K562 (cell line): ENCODE measurements around the gene ATG4D. TPM values are rescaled to one million over a fixed set of nuclear protein-coding genes. Genes with fewer than 3 reads are reported as not detected.
A peak's percentile ranks its signal among the peaks of the same experiment; 100 is the strongest.

Experiments
- ATAC-seq: fragments of 200-7000 bp; cut with Tn5 transposase; 3 replicates; pipeline ENCODE4 v1.9.1; 2020; ENCODE audit warnings: moderate library complexity
- BruUV-seq: library from RNA; stranded (reverse); fragments of 400-500 nt; replicated peaks from 2 replicates; lab custom pipeline; 2021; lab: Mats Ljungman, UMichigan
- CTCF ChIA-PET: fragments of 300-600 bp; formaldehyde crosslinking; extraction: SDS; loops from one replicate; lab custom pipeline; 2021; ENCODE audit warnings: low intra/inter-chr PET ratio; lab: Yijun Ruan, JAX
- POLR2A ChIA-PET: fragments of 300-600, 350-650 bp; sonication (Branson Sonifier 250); formaldehyde crosslinking; extraction: SDS; loops from one replicate; lab custom pipeline; 2021; ENCODE audit warnings: antibody characterized with exemption, inconsistent platforms; lab: Yijun Ruan, JAX
- DNase-seq, 4 experiments: peaks; one replicate each; pipeline versions ENCODE4 v3.0.0 to v3.0.0-alpha.2; 2011 to 2018; ENCODE audit warnings: low spot score in 3 of 4, mixed read lengths in 3 of 4; ENCODE audit errors: extremely low read depth in 1 of 4
- FAIRE-seq: peaks from 2 replicates; lab custom pipeline; 2011; peaks lifted over from hg19 to GRCh38; lab: Jason Lieb, UNC
- H2AFZ ChIP-seq: 2 replicates; pipeline ENCODE4 v1.6.0; 2011; ENCODE audit warnings: low read depth, low read length, control low read depth, inconsistent platforms
- H3K27ac ChIP-seq: fragments of 200-600 bp; 3 replicates; pipeline ENCODE4 v1.8.0; 2011; ENCODE audit warnings: low read depth, mild to moderate bottlenecking, control low read depth, inconsistent platforms, low read length, moderate library complexity, mixed read lengths; ENCODE audit errors: extremely low read depth
- H3K27me3 ChIP-seq, 2 experiments: fragments of 300-600 bp in 1 of 2; 2 replicates in 1 of 2; 3 replicates in 1 of 2; pipeline versions ENCODE4 v1.6.0 to v1.8.0; 2011; ENCODE audit warnings: inconsistent platforms in 2 of 2, low read length in 2 of 2, mild to moderate bottlenecking in 1 of 2, mixed read lengths in 1 of 2, moderate library complexity in 1 of 2; ENCODE audit not compliant: control insufficient read depth in 2 of 2, insufficient read depth in 2 of 2
- H3K36me3 ChIP-seq: fragments of 300-600 bp; 3 replicates; pipeline ENCODE4 v1.8.0; 2011; ENCODE audit warnings: mild to moderate bottlenecking, low read length, inconsistent platforms; ENCODE audit not compliant: control insufficient read depth, insufficient read depth
- H3K4me1 ChIP-seq, 2 experiments: fragments of 200-600 bp in 1 of 2; replicated peaks in 1 of 2; 2 replicates in 1 of 2; 3 replicates in 1 of 2; pipeline versions ENCODE4 v1.5.1 to v1.8.0; 2011; ENCODE audit warnings: inconsistent platforms in 2 of 2, low read length in 2 of 2, mild to moderate bottlenecking in 1 of 2, mixed read lengths in 1 of 2, moderate library complexity in 1 of 2; ENCODE audit not compliant: control insufficient read depth in 2 of 2, insufficient read depth in 2 of 2
- H3K4me2 ChIP-seq: 2 replicates; pipeline ENCODE4 v1.6.1; 2011; ENCODE audit warnings: low read length, control low read depth, inconsistent platforms, mixed read lengths; ENCODE audit not compliant: insufficient read depth
- H3K4me3 ChIP-seq: fragments of 200-600 bp; sonication (generic), shearing (Covaris generic); 2 replicates; pipeline ENCODE4 v1.5.1; 2016; ENCODE audit warnings: control low read depth, inconsistent platforms
- H3K79me2 ChIP-seq: fragments of 200-600 bp; 3 replicates; pipeline ENCODE4 v1.8.0; 2011; ENCODE audit warnings: low read length, inconsistent platforms; ENCODE audit not compliant: control insufficient read depth, insufficient read depth
- H3K9ac ChIP-seq, 2 experiments: 2 replicates each; pipeline versions ENCODE4 v1.6.0 to v1.6.1; 2011; ENCODE audit warnings: low read depth in 2 of 2, low read length in 2 of 2, control low read depth in 1 of 2, inconsistent platforms in 1 of 2, mild to moderate bottlenecking in 1 of 2, mixed read lengths in 1 of 2; ENCODE audit not compliant: insufficient read depth in 1 of 2
- H3K9me1 ChIP-seq: one replicate; pipeline ENCODE4 v1.6.0; 2011; ENCODE audit warnings: inconsistent platforms, mild to moderate bottlenecking, low read length, moderate library complexity; ENCODE audit not compliant: control insufficient read depth, insufficient read depth
- H3K9me3 ChIP-seq: replicated peaks from 2 replicates; pipeline ENCODE4 v1.5.1; 2011; ENCODE audit warnings: low read depth, low read length, inconsistent platforms; ENCODE audit not compliant: control insufficient read depth, insufficient read depth
- H4K20me1 ChIP-seq: replicated peaks from 2 replicates; pipeline ENCODE4 v1.6.1; 2011; ENCODE audit warnings: low read length, inconsistent platforms, mixed read lengths; ENCODE audit not compliant: control insufficient read depth, insufficient read depth
- HDAC1 ChIP-seq, 2 experiments: fragments of 450-650 bp; IDR thresholded peaks; 2 replicates each; pipeline ENCODE4 v1.6.1; 2016 to 2017; ENCODE audit warnings: inconsistent platforms in 1 of 2, mild to moderate bottlenecking in 1 of 2, moderate library complexity in 1 of 2
- NR1H2 ChIP-seq: sonication (generic); formaldehyde crosslinking; IDR thresholded peaks from 2 replicates; pipeline ENCODE4 v1.4.0; 2020; ENCODE audit warnings: mild to moderate bottlenecking, missing genetic modification reagents
- PML ChIP-seq: IDR thresholded peaks from 2 replicates; pipeline ENCODE4 v1.6.1; 2012; ENCODE audit warnings: low read length, inconsistent platforms
- SIN3B ChIP-seq: fragments of 450-650 bp; IDR thresholded peaks from 2 replicates; pipeline ENCODE4 v1.6.1; 2017; ENCODE audit warnings: low read depth, mild to moderate bottlenecking, moderate library complexity
- SOX6 ChIP-seq: fragments of 450-650 bp; IDR thresholded peaks from 2 replicates; pipeline ENCODE4 v1.6.1; 2014; ENCODE audit warnings: mild to moderate bottlenecking
- TRIM28 ChIP-seq: fragments of 450-650 bp; IDR thresholded peaks from 2 replicates; pipeline ENCODE4 v1.6.1; 2017
- TSC22D4 ChIP-seq: fragments of 450-650 bp; IDR thresholded peaks from 2 replicates; pipeline ENCODE4 v1.6.1; 2016; ENCODE audit warnings: missing genetic modification characterization, missing biosample characterization, control low read depth
- U2AF2 ChIP-seq: fragments of 200-400 bp; formaldehyde crosslinking; optimal IDR thresholded peaks from 2 replicates; pipeline ENCODE3; 2017; ENCODE audit warnings: low read depth, mild to moderate bottlenecking, low read length
- ZNF12 ChIP-seq: sonication (generic); formaldehyde crosslinking; IDR thresholded peaks from 2 replicates; pipeline ENCODE4 v1.4.0; 2020; ENCODE audit warnings: mild to moderate bottlenecking, missing genetic modification reagents
- ZNF551 ChIP-seq: fragments of 250-450 bp; sonication (Bioruptor Pico); IDR thresholded peaks from 2 replicates; pipeline ENCODE4 v1.5.0; 2021; ENCODE audit warnings: mild to moderate bottlenecking, moderate library complexity
- ZNF668 ChIP-seq: fragments of 250-450 bp; sonication (Bioruptor Pico); IDR thresholded peaks from 2 replicates; pipeline ENCODE4 v1.8.0; 2022; ENCODE audit warnings: mild to moderate bottlenecking, inconsistent platforms
- WGBS: fragments of 100-300 bp; shearing (Covaris generic); methylation state at CpG from one replicate; pipeline ENCODE4 v1.1.6; 2016; ENCODE audit warnings: low coverage, mixed read lengths; ENCODE audit not compliant: insufficient coverage; ENCODE audit errors: missing lambda C conversion rate; 5-methylcytosine and 5-hydroxymethylcytosine counted together
- in situ Hi-C: fragments of 300-500 bp; cut with MboI; formaldehyde crosslinking; loops from 4 replicates; pipeline ENCODE4 v1.15.0; 2018; ENCODE audit warnings: inconsistent platforms, mixed read lengths
- intact Hi-C: fragments of 100-400 bp; cut with micrococcal nuclease; formaldehyde crosslinking; loops from 2 replicates; pipeline ENCODE4 v1.14.2; 2022
- polyA plus RNA-seq, 8 experiments: library from polyadenylated mRNA; depleted of rRNA in 4 of 8; stranded (reverse) in 5 of 8; unstranded in 3 of 8; fragments of >200 nt; fragmentation: Nextera tagmentation in 2 of 8; fragmentation: Illumina TruSeq in 1 of 8; extraction: Ambion mirVana in 2 of 8; extraction: Trizol in 1 of 8; gene quantifications; 2 replicates each; pipeline versions ENCODE4 v1.2.1 to v1.2.3, GENCODE V29; 2011 to 2014; ENCODE audit warnings: inconsistent platforms in 1 of 8, missing spikeins in 1 of 8
- total RNA-seq, 7 experiments: library from RNA; depleted of rRNA in 6 of 7; stranded (reverse); fragments of >200 nt in 6 of 7; fragmentation: Illumina TruSeq in 2 of 7; extraction: Trizol in 2 of 7; gene quantifications; 2 replicates each; pipeline versions ENCODE4 v1.2.1 to v1.2.3, GENCODE V29; 2011 to 2021; ENCODE audit warnings: low replicate concordance in 1 of 7
- TF ChIP-seq, protein P1 (sequence below): sonication (generic); formaldehyde crosslinking; IDR thresholded peaks from 2 replicates; pipeline ENCODE4 v1.8.0; 2022; ENCODE audit warnings: missing genetic modification reagents, mild to moderate bottlenecking, moderate library complexity, borderline replicate concordance
- TF ChIP-seq, protein P2 (sequence below): sonication (generic); formaldehyde crosslinking; IDR thresholded peaks from 2 replicates; pipeline ENCODE4 v1.8.1; 2023; ENCODE audit warnings: mild to moderate bottlenecking, missing genetic modification reagents, moderate library complexity
- TF ChIP-seq, protein P3 (sequence below), 2 experiments: fragments of 200-800 bp in 1 of 2; sonication (Bioruptor generic) in 1 of 2; sonication (generic) in 1 of 2; formaldehyde crosslinking in 1 of 2; IDR thresholded peaks in 1 of 2; conservative IDR thresholded peaks in 1 of 2; 2 replicates each; pipeline versions ENCODE4 v1.5.0 to v1.6.1; 2016 to 2020; ENCODE audit warnings: missing compliant biosample characterization in 1 of 2, missing genetic modification characterization in 1 of 2, missing genetic modification reagents in 1 of 2
- TF ChIP-seq, protein P4 (sequence below): fragments of 450-650 bp; IDR thresholded peaks from 2 replicates; pipeline ENCODE4 v1.6.1; 2017; ENCODE audit warnings: antibody characterized with exemption
- TF ChIP-seq, protein P5 (sequence below): fragments of 250-450 bp; sonication (Bioruptor Pico); IDR thresholded peaks from 2 replicates; pipeline ENCODE4 v1.4.0; 2020; ENCODE audit warnings: mild to moderate bottlenecking

Gene ATG4D
- total and polyA plus RNA-seq, 9 of the 15 experiments (the other 6 are each of a cell fraction or from before 2014, with no cell fraction given): 0.51 to 66.1 (median 22.9) TPM

DNA sequence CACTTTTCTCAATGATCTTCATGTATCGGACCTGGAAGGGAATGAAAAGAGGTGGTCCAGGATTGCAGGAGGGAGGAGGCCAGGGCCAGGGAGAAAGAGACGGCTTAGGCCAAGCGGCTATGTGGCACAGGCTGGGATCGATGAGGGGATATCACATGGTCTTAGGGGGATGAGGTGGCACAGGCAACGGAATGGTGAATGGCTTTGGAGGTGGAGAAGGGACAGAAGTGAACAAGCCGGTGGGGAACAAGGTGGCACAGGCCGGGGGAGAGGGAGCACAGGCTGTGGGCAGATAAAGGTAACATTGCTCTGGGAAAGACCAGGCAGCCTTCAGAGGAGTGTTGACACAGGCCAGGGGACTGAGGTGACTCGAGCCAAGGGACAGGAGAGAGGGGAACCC is 30.8 kb downstream of the ATG4D start:
- ChIA-PET CTCF (no interaction called here), POLR2A (interaction anchor here (1.0 kb wide), 1 partner anchor 69 kb away, joined by 3 read pairs; no protein-coding TSS in a partner anchor)
- no peak overlapping the region for H3K4me3 ChIP-seq
- no peaks in the 10 kb centered on the region for H3K79me2 ChIP-seq
- no peaks in the 10 kb centered on the region for H3K9me3 ChIP-seq
- no peak overlapping the region for H3K27ac ChIP-seq
- H3K9ac ChIP-seq: peak overlapping the region in 1 of 2 experiments; percentile 26; a peak in 1 of 4 replicates
- intact Hi-C loops: loop anchor here (5.0 kb wide), 1 partner anchor 172 kb away; the partner anchor contains the start of gene CDC37
- no peak for ATAC-seq
- peaks cover 10 to 24% of the 10 kb centered on the region in 2 experiments; a peak in 4 of 5 replicates for H3K4me1 ChIP-seq
- no TSS peak for BruUV-seq
- 75% methylated on average over 8 of the region's 8 CpGs for WGBS
- H3K27me3 ChIP-seq: no peaks in the 10 kb centered on the region
- no peak for FAIRE-seq
- no peak overlapping the region for H2AFZ ChIP-seq
- in situ Hi-C loops: loop anchor here (5.0 kb wide), 1 partner anchor 167 kb away; no protein-coding TSS in a partner anchor
- H3K9me1 ChIP-seq: no peaks in the 10 kb centered on the region
- DNase-seq: no peak
- no peaks in the 10 kb centered on the region for H4K20me1 ChIP-seq
- no peak overlapping the region for H3K4me2 ChIP-seq
- no peaks in the 10 kb centered on the region for H3K36me3 ChIP-seq
- TF ChIP-seq U2AF2: no peak
- no peak for TF ChIP-seq SOX6
- TF ChIP-seq TRIM28: no peak
- no peak for TF ChIP-seq HDAC1 (IDR thresholded peaks at IDR 0.05)
- TF ChIP-seq, protein P1, sequence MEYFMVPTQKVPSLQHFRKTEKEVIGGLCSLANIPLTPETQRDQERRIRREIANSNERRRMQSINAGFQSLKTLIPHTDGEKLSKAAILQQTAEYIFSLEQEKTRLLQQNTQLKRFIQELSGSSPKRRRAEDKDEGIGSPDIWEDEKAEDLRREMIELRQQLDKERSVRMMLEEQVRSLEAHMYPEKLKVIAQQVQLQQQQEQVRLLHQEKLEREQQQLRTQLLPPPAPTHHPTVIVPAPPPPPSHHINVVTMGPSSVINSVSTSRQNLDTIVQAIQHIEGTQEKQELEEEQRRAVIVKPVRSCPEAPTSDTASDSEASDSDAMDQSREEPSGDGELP (CRISPR knock-in tag): no peak
- TF ChIP-seq, protein P2, sequence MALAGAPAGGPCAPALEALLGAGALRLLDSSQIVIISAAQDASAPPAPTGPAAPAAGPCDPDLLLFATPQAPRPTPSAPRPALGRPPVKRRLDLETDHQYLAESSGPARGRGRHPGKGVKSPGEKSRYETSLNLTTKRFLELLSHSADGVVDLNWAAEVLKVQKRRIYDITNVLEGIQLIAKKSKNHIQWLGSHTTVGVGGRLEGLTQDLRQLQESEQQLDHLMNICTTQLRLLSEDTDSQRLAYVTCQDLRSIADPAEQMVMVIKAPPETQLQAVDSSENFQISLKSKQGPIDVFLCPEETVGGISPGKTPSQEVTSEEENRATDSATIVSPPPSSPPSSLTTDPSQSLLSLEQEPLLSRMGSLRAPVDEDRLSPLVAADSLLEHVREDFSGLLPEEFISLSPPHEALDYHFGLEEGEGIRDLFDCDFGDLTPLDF (CRISPR knock-in tag): no peak
- TF ChIP-seq TSC22D4 (tag): no peak
- no peak for TF ChIP-seq NR1H2 (CRISPR knock-in tag)
- TF ChIP-seq, protein P3, sequence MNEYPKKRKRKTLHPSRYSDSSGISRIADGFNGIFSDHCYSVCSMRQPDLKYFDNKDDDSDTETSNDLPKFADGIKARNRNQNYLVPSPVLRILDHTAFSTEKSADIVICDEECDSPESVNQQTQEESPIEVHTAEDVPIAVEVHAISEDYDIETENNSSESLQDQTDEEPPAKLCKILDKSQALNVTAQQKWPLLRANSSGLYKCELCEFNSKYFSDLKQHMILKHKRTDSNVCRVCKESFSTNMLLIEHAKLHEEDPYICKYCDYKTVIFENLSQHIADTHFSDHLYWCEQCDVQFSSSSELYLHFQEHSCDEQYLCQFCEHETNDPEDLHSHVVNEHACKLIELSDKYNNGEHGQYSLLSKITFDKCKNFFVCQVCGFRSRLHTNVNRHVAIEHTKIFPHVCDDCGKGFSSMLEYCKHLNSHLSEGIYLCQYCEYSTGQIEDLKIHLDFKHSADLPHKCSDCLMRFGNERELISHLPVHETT (CRISPR knock-in tag; conservative IDR thresholded peaks at IDR 0.05 in 1 of 2, IDR thresholded peaks at IDR 0.05 in 1 of 2): no peak
- no peak for TF ChIP-seq PML
- TF ChIP-seq SIN3B: no peak
- no peak for TF ChIP-seq ZNF668 (CRISPR knock-in tag)
- no peak for TF ChIP-seq ZNF12
- TF ChIP-seq, protein P4, sequence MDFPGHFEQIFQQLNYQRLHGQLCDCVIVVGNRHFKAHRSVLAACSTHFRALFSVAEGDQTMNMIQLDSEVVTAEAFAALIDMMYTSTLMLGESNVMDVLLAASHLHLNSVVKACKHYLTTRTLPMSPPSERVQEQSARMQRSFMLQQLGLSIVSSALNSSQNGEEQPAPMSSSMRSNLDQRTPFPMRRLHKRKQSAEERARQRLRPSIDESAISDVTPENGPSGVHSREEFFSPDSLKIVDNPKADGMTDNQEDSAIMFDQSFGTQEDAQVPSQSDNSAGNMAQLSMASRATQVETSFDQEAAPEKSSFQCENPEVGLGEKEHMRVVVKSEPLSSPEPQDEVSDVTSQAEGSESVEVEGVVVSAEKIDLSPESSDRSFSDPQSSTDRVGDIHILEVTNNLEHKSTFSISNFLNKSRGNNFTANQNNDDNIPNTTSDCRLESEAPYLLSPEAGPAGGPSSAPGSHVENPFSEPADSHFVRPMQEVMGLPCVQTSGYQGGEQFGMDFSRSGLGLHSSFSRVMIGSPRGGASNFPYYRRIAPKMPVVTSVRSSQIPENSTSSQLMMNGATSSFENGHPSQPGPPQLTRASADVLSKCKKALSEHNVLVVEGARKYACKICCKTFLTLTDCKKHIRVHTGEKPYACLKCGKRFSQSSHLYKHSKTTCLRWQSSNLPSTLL: no peak
- TF ChIP-seq, protein P5, sequence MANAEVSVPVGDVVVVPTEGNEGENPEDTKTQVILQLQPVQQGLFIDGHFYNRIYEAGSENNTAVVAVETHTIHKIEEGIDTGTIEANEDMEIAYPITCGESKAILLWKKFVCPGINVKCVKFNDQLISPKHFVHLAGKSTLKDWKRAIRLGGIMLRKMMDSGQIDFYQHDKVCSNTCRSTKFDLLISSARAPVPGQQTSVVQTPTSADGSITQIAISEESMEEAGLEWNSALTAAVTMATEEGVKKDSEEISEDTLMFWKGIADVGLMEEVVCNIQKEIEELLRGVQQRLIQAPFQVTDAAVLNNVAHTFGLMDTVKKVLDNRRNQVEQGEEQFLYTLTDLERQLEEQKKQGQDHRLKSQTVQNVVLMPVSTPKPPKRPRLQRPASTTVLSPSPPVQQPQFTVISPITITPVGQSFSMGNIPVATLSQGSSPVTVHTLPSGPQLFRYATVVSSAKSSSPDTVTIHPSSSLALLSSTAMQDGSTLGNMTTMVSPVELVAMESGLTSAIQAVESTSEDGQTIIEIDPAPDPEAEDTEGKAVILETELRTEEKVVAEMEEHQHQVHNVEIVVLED (CRISPR knock-in tag): no peak
- TF ChIP-seq ZNF551 (CRISPR knock-in tag): no peak
